OCI-LY7 (cell line): ENCODE measurements around the gene CDH7. TPM values are rescaled to one million over a fixed set of nuclear protein-coding genes. Genes with fewer than 3 reads are reported as not detected.

Source experiments
- Bru-seq: library from RNA; stranded (reverse); fragments of 400-500 nt; gene quantifications from one replicate; lab custom pipeline; 2021; lab: Mats Ljungman, UMichigan
- BruChase-seq, 2 experiments: library from RNA; stranded (reverse); fragments of 400-500 nt; gene quantifications; one replicate each; lab custom pipeline; 2021; lab: Mats Ljungman, UMichigan
- BruUV-seq: library from RNA; stranded (reverse); fragments of 400-500 nt; replicated peaks from 2 replicates; lab custom pipeline; 2021; lab: Mats Ljungman, UMichigan
- CTCF ChIA-PET: fragments of 300-600 bp; sonication (Branson Sonifier 250); formaldehyde crosslinking; loops from one replicate; lab custom pipeline; 2022; ENCODE audit warnings: antibody characterized with exemption; ENCODE audit not compliant: unreplicated experiment; lab: Charles Lee
- POLR2A ChIA-PET: fragments of 300-600 bp; sonication (Branson Sonifier 250); formaldehyde crosslinking; loops from one replicate; lab custom pipeline; 2022; ENCODE audit warnings: antibody characterized with exemption; lab: Charles Lee
- DNase-seq: peaks from one replicate; pipeline ENCODE4 v3.0.0-alpha.2; 2015; ENCODE audit warnings: low spot score
- H2AFZ ChIP-seq: fragments of 200-600 bp; sonication (generic), shearing (Covaris generic); 2 replicates; pipeline ENCODE4 v1.6.1; 2014; ENCODE audit warnings: mild to moderate bottlenecking, antibody characterized with exemption, low read length, moderate library complexity
- H3K27ac ChIP-seq: fragments of 200-600 bp; sonication (generic); 2 replicates; pipeline ENCODE4 v1.5.1; 2014; ENCODE audit warnings: mixed run types, low read depth, mild to moderate bottlenecking, moderate library complexity, low read length, inconsistent platforms; ENCODE audit not compliant: poor library complexity, severe bottlenecking
- H3K36me3 ChIP-seq: fragments of 200-600 bp; sonication (generic); 2 replicates; pipeline ENCODE4 v1.6.1; 2014; ENCODE audit warnings: mild to moderate bottlenecking, antibody characterized with exemption, low read length, moderate library complexity, mixed read lengths; ENCODE audit not compliant: insufficient read depth
- H3K4me1 ChIP-seq: fragments of 200-600 bp; sonication (generic); 2 replicates; pipeline ENCODE4 v1.5.1; 2014; ENCODE audit warnings: mild to moderate bottlenecking, low read length; ENCODE audit not compliant: insufficient read depth, poor library complexity, severe bottlenecking
- H3K4me2 ChIP-seq: fragments of 200-600 bp; sonication (generic); 2 replicates; pipeline ENCODE4 v1.6.1; 2014; ENCODE audit warnings: mild to moderate bottlenecking, low read length
- H3K4me3 ChIP-seq: fragments of 200-600 bp; sonication (generic); 2 replicates; pipeline ENCODE4 v1.5.1; 2014; ENCODE audit warnings: mild to moderate bottlenecking, low read depth, low read length; ENCODE audit not compliant: poor library complexity, severe bottlenecking
- H3K79me2 ChIP-seq: fragments of 200-600 bp; sonication (generic); 2 replicates; pipeline ENCODE4 v1.6.1; 2016; ENCODE audit warnings: low read depth, mild to moderate bottlenecking, low read length, moderate library complexity, mixed read lengths; ENCODE audit not compliant: insufficient read depth
- H3K9me2 ChIP-seq: fragments of 200-600 bp; sonication (generic); 2 replicates; pipeline ENCODE4 v1.6.1; 2016; ENCODE audit warnings: mild to moderate bottlenecking, low read length, mixed read lengths; ENCODE audit not compliant: insufficient read depth
- H3K9me3 ChIP-seq: fragments of 200-600 bp; sonication (generic); 2 replicates; pipeline ENCODE4 v1.6.1; 2014; ENCODE audit warnings: mild to moderate bottlenecking, mixed run types, low read length, mixed read lengths
- H4K20me1 ChIP-seq: fragments of 200-600 bp; sonication (generic); 2 replicates; pipeline ENCODE4 v1.6.1; 2014; ENCODE audit warnings: mild to moderate bottlenecking, antibody characterized with exemption, low read length, moderate library complexity, mixed read lengths; ENCODE audit not compliant: insufficient read depth
- CTCF ChIP-seq: fragments of 200-600 bp; sonication (generic); conservative IDR thresholded peaks from 2 replicates; pipeline ENCODE4 v1.5.1; 2014; ENCODE audit warnings: mild to moderate bottlenecking, antibody characterized with exemption, low read length, moderate library complexity, mixed read lengths
- EZH2phosphoT487 ChIP-seq: fragments of 200-600 bp; sonication (generic); IDR thresholded peaks from 2 replicates; pipeline ENCODE4 v1.6.1; 2018; ENCODE audit warnings: low read depth, borderline replicate concordance, mild to moderate bottlenecking, mixed run types, antibody characterized with exemption, low read length, moderate library complexity, mixed read lengths
- intact Hi-C: fragments of 100-400 bp; cut with micrococcal nuclease; formaldehyde crosslinking; loops from one replicate; pipeline ENCODE4 v1.10.0; 2022; ENCODE audit not compliant: unreplicated experiment
- long read RNA-seq: library from polyadenylated mRNA; stranded (forward); transcript quantifications from one replicate; pipeline ENCODE4 v2.0.0, GENCODE V29; 2022
- total RNA-seq, 2 experiments: library from RNA; depleted of rRNA in 1 of 2; stranded (reverse); fragments of >200 nt in 1 of 2; shearing (Covaris generic) in 1 of 2; gene quantifications; 2 replicates each; pipeline ENCODE4 v1.2.3, GENCODE V29; 2014 to 2022

CDH7 gene
- total RNA-seq (2014; rRNA removed; shearing (Covaris generic)) (not detected in 2 replicates), total RNA-seq (2022) (not detected in 2 replicates), Bru-seq, nascent RNA (percentile 1 among the genes with signal in this experiment), BruChase-seq, experiment 1, labeled RNA remaining after a 6-hour chase (not detected), BruChase-seq, experiment 2, labeled RNA remaining after a 2-hour chase (not detected)
- long read RNA-seq = 0 reads

- no peaks in the 10 kb centered on the region for H3K79me2 ChIP-seq
- no peak within 1 kb of the TSS for H3K4me3 ChIP-seq
- no peak within 1 kb of the TSS for H2AFZ ChIP-seq
- H3K27ac ChIP-seq = no peak within 1 kb of the TSS
- H3K4me2 ChIP-seq = no peak within 1 kb of the TSS
- ChIA-PET POLR2A (interaction anchor here (0.7 kb wide), 2 partner anchors 38 to 1358 kb away, joined by 3 to 4 read pairs; no protein-coding TSS in a partner anchor), CTCF (no interaction called here)
- H3K9me2 ChIP-seq = no peaks in the 10 kb centered on the region
- no peaks in the 10 kb centered on the region for H4K20me1 ChIP-seq
- H3K4me1 ChIP-seq = no peaks in the 10 kb centered on the region
- intact Hi-C loops = no loop called here
- no TSS peak for BruUV-seq
- no peak for DNase-seq
- TF ChIP-seq EZH2phosphoT487 (no peak), CTCF (no peak)
- no peaks in the 10 kb centered on the region for H3K36me3 ChIP-seq
- no peaks in the 10 kb centered on the region for H3K9me3 ChIP-seq
Measured at GRCh38 chr18:65750389-65751154, at the start of gene CDH7. Gene CDH7, plus strand, starts transcription at chr18:65751012. Its CDS starts 11,831 bp downstream, at chr18:65762843.

- DNase-seq = no peak
- Histone ChIP-seq H3K9me2 (no peaks in the 10 kb centered on the region), H3K4me3 (no peak overlapping the region), H3K36me3 (no peaks in the 10 kb centered on the region), H3K4me1 (no peaks in the 10 kb centered on the region), H2AFZ (no peak overlapping the region), H3K4me2 (no peak overlapping the region), H3K27ac (no peak overlapping the region), H4K20me1 (no peaks in the 10 kb centered on the region), H3K9me3 (no peaks in the 10 kb centered on the region), H3K79me2 (no peaks in the 10 kb centered on the region)
- TF ChIP-seq CTCF = no peak
- no peak for TF ChIP-seq EZH2phosphoT487
- POLR2A ChIA-PET = interaction anchor here (0.6 kb wide), 1 partner anchor 27 kb away, joined by 3 read pairs; no protein-coding TSS in a partner anchor
- BruUV-seq = no TSS peak
- intact Hi-C loops = no loop called here
- CTCF ChIA-PET = no interaction called here
Measured at GRCh38 chr18:65704046-65704445, 46.8 kb upstream of the CDH7 start.
